Lower lobe of right lung (tissue), 2 donors: Measurements from ENCODE around the gene CDC25B. TPM values are rescaled to one million over a fixed set of nuclear protein-coding genes. Genes with fewer than 3 reads are reported as not detected.

Experiments used
- ATAC-seq, 2 donors: fragments of 200-7000 bp; cut with Tn5 transposase; one replicate each; pipeline ENCODE4 v1.9.1; 2020 to 2022; ENCODE audit warnings: mild to moderate bottlenecking in 2 of 2, moderate library complexity in 2 of 2
- DNase-seq: peaks from one replicate; pipeline ENCODE4 v3.0.0-alpha.2; 2020
- H3K27ac ChIP-seq: fragments of 200-600 bp; one replicate; pipeline ENCODE4 v1.8.0; 2022
- H3K27me3 ChIP-seq: fragments of 200-600 bp; one replicate; pipeline ENCODE4 v1.8.0; 2022; ENCODE audit warnings: low read depth
- H3K36me3 ChIP-seq: fragments of 200-600 bp; one replicate; pipeline ENCODE4 v1.8.0; 2022; ENCODE audit warnings: mild to moderate bottlenecking
- H3K4me1 ChIP-seq: fragments of 200-600 bp; one replicate; pipeline ENCODE4 v1.8.0; 2022
- H3K4me3 ChIP-seq: fragments of 200-600 bp; one replicate; pipeline ENCODE4 v1.8.0; 2022; ENCODE audit warnings: mild to moderate bottlenecking
- H3K9me3 ChIP-seq: fragments of 200-600 bp; one replicate; pipeline ENCODE4 v1.8.0; 2022
- intact Hi-C: fragments of 100-400 bp; cut with DNase I; formaldehyde crosslinking; loops from one replicate; pipeline ENCODE4 v1.11.0; 2022
- total RNA-seq: library from RNA; stranded (reverse); fragmentation: NEBNext Ultra II Directional; extraction: Animal tissue kit (Norgen Biotek cat#: 25700); gene quantifications from one replicate; pipeline ENCODE4 v1.2.1, GENCODE V29; 2021
- TF ChIP-seq, protein P1 (sequence below): fragments of 200-600 bp; IDR thresholded peaks from one replicate; pipeline ENCODE4 v1.8.0; 2022; ENCODE audit warnings: antibody characterized with exemption, mild to moderate bottlenecking
- donor health status: DM: no; HTN: yes; CAD: no; lungs with severe emphysema.

CDC25B gene
- total RNA-seq, 1 donor from 2014 or later: 97.7 TPM

DNA sequence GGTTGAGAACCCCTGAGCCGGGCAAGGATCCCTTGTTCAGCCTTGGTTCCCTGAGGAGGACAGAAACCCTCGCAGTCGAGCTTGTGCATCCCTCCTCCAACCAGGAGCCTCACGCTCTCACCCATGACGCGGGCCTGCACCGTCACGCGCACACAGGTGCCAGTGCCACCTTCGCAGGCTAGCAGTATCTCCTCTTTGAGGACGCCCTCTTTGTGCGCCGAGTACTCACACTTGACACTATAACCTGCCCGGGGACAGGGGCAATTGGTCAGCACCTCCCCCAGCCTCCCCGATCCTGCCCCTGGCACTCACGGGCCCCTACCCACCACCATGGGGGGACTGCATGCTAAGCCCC, 41.9 kb upstream of the CDC25B start:
- intact Hi-C loops: no loop called here
- Histone ChIP-seq H3K36me3 (peaks cover 19% of the 10 kb centered on the region), H3K4me1 (peaks cover 29% of the 10 kb centered on the region), H3K9me3 (no peaks in the 10 kb centered on the region), H3K4me3 (no peak overlapping the region), H3K27ac (no peak overlapping the region), H3K27me3 (peaks cover 5% of the 10 kb centered on the region)
- ATAC-seq (no peak), DNase-seq (no peak)
- TF ChIP-seq, protein P1, sequence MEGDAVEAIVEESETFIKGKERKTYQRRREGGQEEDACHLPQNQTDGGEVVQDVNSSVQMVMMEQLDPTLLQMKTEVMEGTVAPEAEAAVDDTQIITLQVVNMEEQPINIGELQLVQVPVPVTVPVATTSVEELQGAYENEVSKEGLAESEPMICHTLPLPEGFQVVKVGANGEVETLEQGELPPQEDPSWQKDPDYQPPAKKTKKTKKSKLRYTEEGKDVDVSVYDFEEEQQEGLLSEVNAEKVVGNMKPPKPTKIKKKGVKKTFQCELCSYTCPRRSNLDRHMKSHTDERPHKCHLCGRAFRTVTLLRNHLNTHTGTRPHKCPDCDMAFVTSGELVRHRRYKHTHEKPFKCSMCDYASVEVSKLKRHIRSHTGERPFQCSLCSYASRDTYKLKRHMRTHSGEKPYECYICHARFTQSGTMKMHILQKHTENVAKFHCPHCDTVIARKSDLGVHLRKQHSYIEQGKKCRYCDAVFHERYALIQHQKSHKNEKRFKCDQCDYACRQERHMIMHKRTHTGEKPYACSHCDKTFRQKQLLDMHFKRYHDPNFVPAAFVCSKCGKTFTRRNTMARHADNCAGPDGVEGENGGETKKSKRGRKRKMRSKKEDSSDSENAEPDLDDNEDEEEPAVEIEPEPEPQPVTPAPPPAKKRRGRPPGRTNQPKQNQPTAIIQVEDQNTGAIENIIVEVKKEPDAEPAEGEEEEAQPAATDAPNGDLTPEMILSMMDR: no peak

DNA sequence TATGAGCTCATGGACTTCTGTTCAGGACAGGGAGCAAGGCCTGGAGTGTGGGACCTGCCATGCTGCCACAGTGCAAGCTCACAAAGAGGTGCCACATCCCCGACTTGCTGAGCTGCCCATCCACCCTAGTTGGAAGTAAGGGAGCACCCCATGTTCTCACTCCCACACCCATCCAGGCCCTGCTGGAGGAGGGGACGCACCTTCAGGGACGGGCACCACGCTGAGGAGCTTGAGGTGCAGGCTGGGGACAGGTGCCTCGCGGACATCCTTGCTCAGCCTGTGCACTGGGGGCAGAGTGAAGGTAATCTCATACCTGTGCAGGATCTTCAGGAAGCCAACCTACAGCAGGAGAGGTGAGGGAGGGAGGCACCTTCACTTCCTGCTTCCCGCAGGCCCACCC, 40.8 kb upstream of the CDC25B start:
- Histone ChIP-seq H3K9me3 (no peaks in the 10 kb centered on the region), H3K27ac (no peak overlapping the region), H3K27me3 (peaks cover 2% of the 10 kb centered on the region), H3K36me3 (peaks cover 12% of the 10 kb centered on the region), H3K4me1 (peaks cover 29% of the 10 kb centered on the region), H3K4me3 (no peak overlapping the region)
- DNase-seq (no peak), ATAC-seq (no peak)
- TF ChIP-seq, protein P1: no peak
- intact Hi-C loops: no loop called here

DNA sequence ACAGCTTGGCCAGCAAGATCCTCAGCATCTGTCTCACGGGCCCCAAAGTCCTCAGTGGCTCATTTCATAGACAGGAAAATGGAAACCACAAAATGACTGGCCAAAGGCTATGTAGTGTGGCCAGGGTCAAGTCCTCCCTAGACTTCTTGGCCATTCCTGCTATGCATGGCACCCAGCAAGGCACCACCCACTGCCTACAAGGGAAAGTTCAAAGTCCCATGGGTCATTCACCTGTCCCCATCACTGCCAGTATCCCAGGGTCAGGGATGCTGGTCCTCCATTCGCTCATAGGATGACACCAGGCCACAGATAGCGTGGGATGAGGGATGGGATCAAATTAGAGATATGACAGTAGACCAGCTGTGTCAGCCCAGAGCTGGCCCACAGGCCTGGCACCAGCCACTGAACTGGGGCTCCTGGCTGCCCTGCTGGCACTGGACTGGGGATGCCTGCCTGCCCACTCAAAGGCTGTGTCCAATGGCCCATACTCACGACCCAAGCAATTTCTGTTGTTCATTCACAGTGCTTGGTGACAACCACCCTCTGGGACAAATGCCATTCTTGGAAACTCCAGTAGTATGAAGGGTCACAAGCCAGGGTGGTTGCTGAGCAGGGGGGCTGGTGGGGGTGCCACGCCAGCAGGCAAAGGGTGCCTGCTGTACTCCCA, 40.2 kb upstream of the CDC25B start:
- peaks cover 29% of the 10 kb centered on the region for H3K4me1 ChIP-seq
- no peak for DNase-seq
- H3K27ac ChIP-seq: no peak overlapping the region
- H3K36me3 ChIP-seq: peaks cover 11% of the 10 kb centered on the region
- TF ChIP-seq, protein P1: no peak
- intact Hi-C loops: no loop called here
- no peaks in the 10 kb centered on the region for H3K27me3 ChIP-seq
- no peaks in the 10 kb centered on the region for H3K9me3 ChIP-seq
- no peak overlapping the region for H3K4me3 ChIP-seq
- no peak for ATAC-seq

DNA sequence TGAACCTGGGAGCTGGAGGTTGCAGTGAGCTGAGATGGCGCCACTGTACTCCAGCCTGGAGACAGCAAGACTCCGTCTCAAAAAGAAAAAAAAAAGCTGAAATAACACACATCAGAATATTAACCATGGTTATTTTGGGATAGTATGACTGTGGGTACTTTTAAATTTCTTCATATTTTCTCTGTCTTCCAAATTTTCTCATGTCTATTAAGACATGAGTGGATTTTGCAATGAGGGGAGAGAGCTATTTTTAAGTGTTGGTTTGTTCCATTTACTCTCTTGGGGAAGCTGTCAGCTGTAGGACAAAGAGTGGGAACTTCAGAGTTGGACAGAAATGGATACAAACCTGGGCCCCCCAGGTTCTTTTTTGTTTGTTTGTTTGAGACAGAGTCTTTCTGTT, 38.8 kb upstream of the CDC25B start:
- Histone ChIP-seq H3K4me1 (peaks cover 21% of the 10 kb centered on the region), H3K27me3 (no peaks in the 10 kb centered on the region), H3K9me3 (no peaks in the 10 kb centered on the region), H3K27ac (no peak overlapping the region), H3K4me3 (no peak overlapping the region), H3K36me3 (peaks cover 13% of the 10 kb centered on the region)
- TF ChIP-seq, protein P1: no peak
- no peak for DNase-seq
- intact Hi-C loops: no loop called here
- no peak for ATAC-seq

DNA sequence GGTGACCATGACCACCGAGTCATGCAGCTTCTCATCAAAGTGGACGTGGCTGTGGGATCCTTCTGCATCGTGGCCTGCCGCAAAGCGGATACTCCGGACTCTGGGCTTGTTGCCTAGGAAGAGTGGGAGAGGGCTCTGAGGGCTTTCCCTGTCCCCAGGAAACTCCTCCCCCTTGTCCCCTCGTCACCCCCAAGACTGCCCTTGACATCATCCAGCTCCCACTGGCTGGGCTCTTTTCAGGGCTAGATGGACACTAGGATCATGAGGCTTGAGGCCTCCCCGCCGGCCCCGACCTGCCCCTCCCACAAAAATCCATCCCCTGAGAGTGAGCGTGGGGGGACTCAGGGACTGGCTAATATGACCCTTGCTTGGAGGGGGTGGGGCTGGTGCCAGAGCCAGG, 37.5 kb upstream of the CDC25B start:
- no peak overlapping the region for H3K27ac ChIP-seq
- ATAC-seq (no peak), DNase-seq (no peak)

More for the DNA sequence above, 37.5 kb upstream of the CDC25B start:
- Histone ChIP-seq H3K36me3 (peaks cover 13% of the 10 kb centered on the region), H3K9me3 (no peaks in the 10 kb centered on the region), H3K4me1 (peaks cover 13% of the 10 kb centered on the region), H3K27me3 (no peaks in the 10 kb centered on the region), H3K4me3 (no peak overlapping the region)
- intact Hi-C loops: no loop called here
- TF ChIP-seq, protein P1: no peak
